Uterus (tissue), 2 donors: Measurements from ENCODE around the gene MAPKAPK3.

Experiments
- POLR2A ChIP-seq, 2 donors: fragments of 450-650 bp; IDR thresholded peaks; one replicate each; pipeline ENCODE4 v1.6.1; 2016; ENCODE audit warnings: antibody characterized with exemption in 2 of 2, mild to moderate bottlenecking in 1 of 2, moderate library complexity in 1 of 2
- TF ChIP-seq, protein P1 (sequence below), 4 experiments: fragments of 200-600 bp in 2 of 4; fragments of 450-650 bp in 2 of 4; sonication (generic) in 2 of 4; IDR thresholded peaks; one replicate each; pipeline ENCODE4 v1.5.1; 2016 to 2019; ENCODE audit warnings: antibody characterized with exemption in 4 of 4, mild to moderate bottlenecking in 2 of 4, moderate library complexity in 1 of 4

DNA sequence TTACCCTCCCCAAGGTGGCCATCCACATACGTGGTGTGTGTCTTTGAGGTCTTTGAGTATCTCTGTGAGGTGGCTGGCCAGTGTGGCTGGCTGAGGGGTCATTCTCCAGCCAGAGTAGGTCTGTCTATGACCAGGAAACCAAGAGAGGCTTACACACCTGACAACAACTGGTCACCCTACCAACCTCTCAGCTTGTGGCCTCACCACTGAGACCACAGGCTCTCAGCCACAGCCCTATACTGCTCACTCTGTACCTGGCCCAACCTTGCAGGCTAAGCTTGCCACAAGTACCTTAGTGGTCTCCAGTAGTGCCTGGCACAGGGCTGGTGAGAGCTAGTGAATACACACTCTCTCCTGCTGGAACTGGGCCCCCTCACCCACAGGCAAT lies 42.5 kb upstream of the MAPKAPK3 start:
- TF ChIP-seq, protein P1, sequence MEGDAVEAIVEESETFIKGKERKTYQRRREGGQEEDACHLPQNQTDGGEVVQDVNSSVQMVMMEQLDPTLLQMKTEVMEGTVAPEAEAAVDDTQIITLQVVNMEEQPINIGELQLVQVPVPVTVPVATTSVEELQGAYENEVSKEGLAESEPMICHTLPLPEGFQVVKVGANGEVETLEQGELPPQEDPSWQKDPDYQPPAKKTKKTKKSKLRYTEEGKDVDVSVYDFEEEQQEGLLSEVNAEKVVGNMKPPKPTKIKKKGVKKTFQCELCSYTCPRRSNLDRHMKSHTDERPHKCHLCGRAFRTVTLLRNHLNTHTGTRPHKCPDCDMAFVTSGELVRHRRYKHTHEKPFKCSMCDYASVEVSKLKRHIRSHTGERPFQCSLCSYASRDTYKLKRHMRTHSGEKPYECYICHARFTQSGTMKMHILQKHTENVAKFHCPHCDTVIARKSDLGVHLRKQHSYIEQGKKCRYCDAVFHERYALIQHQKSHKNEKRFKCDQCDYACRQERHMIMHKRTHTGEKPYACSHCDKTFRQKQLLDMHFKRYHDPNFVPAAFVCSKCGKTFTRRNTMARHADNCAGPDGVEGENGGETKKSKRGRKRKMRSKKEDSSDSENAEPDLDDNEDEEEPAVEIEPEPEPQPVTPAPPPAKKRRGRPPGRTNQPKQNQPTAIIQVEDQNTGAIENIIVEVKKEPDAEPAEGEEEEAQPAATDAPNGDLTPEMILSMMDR (IDR thresholded peaks at IDR 0.05), result no peak
- TF ChIP-seq POLR2A (IDR thresholded peaks at IDR 0.05), result no peak
